Upper lobe of left lung (tissue), 6 donors: Measurements from ENCODE around the gene PRKN. TPM values are rescaled to one million over a fixed set of nuclear protein-coding genes. Genes with fewer than 3 reads are reported as not detected.

Experiments
- ATAC-seq, 2 donors: fragments of 200-7000 bp; cut with Tn5 transposase; one replicate each; pipeline ENCODE4 v1.9.1; 2022; ENCODE audit warnings: mild to moderate bottlenecking in 2 of 2, moderate library complexity in 2 of 2; ENCODE audit not compliant: low FRiP score in 2 of 2
- DNase-seq, 2 donors: peaks; one replicate each; pipeline ENCODE4 v3.0.0-alpha.2; 2019 to 2020
- H3K27ac ChIP-seq, 4 donors: fragments of 200-600 bp; sonication (generic); one replicate each; pipeline ENCODE4 v1.5.1; 2016 to 2019
- H3K27me3 ChIP-seq, 4 donors: fragments of 200-600 bp; sonication (generic); one replicate each; pipeline ENCODE4 v1.5.1; 2017 to 2019
- H3K36me3 ChIP-seq, 4 donors: fragments of 200-600 bp; sonication (generic); one replicate each; pipeline ENCODE4 v1.5.1; 2016 to 2019
- H3K4me1 ChIP-seq, 4 donors: fragments of 200-600 bp; sonication (generic); one replicate each; pipeline ENCODE4 v1.5.1; 2018 to 2019
- H3K4me3 ChIP-seq, 4 donors: fragments of 200-600 bp; sonication (generic); one replicate each; pipeline ENCODE4 v1.5.1; 2017 to 2019; ENCODE audit warnings: mild to moderate bottlenecking in 2 of 4, moderate library complexity in 1 of 4
- H3K9me3 ChIP-seq, 4 donors: fragments of 200-600 bp; sonication (generic); one replicate each; pipeline ENCODE4 v1.5.1; 2018 to 2019
- CTCF ChIP-seq, 6 experiments: fragments of 450-650 bp in 4 of 6; fragments of 200-600 bp in 2 of 6; sonication (generic) in 2 of 6; IDR thresholded peaks; one replicate each; pipeline ENCODE4 v1.5.1; 2016 to 2019; ENCODE audit warnings: antibody characterized with exemption in 6 of 6
- EP300 ChIP-seq, 4 donors: sonication (generic); formaldehyde crosslinking; IDR thresholded peaks; one replicate each; pipeline ENCODE4 v1.5.1; 2017; ENCODE audit warnings: antibody characterized with exemption in 4 of 4, control low read depth in 2 of 4
- POLR2A ChIP-seq, 4 donors: fragments of 450-650 bp; IDR thresholded peaks; one replicate each; pipeline ENCODE4 v1.5.1; 2016 to 2017; ENCODE audit warnings: antibody characterized with exemption in 4 of 4, mild to moderate bottlenecking in 2 of 4
- POLR2AphosphoS5 ChIP-seq, 2 donors: sonication (generic); formaldehyde crosslinking; IDR thresholded peaks; one replicate each; pipeline ENCODE4 v1.5.1; 2017; ENCODE audit warnings: antibody characterized with exemption in 2 of 2
- WGBS, 2 donors: methylation state at CpG; one replicate each; pipeline ENCODE4 v1.1.5; 2017 to 2018; 5-methylcytosine and 5-hydroxymethylcytosine counted together
- total RNA-seq, 6 donors: library from RNA; depleted of rRNA in 4 of 6; stranded (reverse); fragments of >200 nt in 4 of 6; gene quantifications; one replicate each; pipeline versions ENCODE4 v1.1.0 to v1.2.1, GENCODE V29; 2016 to 2021
- donor health status: DM: no; HTN: no; CAD: no; lungs with moderate emphysema.
- donor health status: DM: no; HTN: yes; CAD: no; lungs with severe emphysema.

The PRKN gene
- total RNA-seq, 6 donors from 2014 or later: 2.7 to 29.3 (median 5.5) TPM

DNA sequence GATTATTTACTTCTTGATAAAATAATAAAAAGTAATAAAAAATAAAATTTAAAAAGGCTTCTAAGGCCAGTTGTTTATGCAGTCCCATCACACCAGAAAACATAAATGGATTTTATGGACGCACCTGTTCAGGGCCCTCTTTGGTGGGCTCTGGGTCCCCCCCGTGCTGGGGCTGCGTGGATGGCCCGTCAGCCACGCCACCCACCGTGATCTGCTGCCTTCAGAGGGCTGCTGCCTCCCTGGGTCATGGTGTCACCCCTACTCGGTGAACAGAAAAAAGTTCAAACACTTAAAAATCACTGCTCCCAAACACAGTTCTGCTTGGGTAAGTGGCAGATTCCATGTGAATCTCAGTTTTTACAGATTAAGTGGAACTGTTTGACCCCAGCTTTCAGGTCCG lies 1006.1 kb downstream of the PRKN start:
- DNase-seq (peak in 1 of 2 donors; percentile 27), ATAC-seq (no peak)
- H3K27me3 ChIP-seq: no peaks in the 10 kb centered on the region
- no peak overlapping the region for H3K4me3 ChIP-seq
- no peaks in the 10 kb centered on the region for H3K36me3 ChIP-seq
- no peaks in the 10 kb centered on the region for H3K9me3 ChIP-seq
- no peak overlapping the region for H3K27ac ChIP-seq
- no peaks in the 10 kb centered on the region for H3K4me1 ChIP-seq
- no peak for TF ChIP-seq POLR2A (IDR thresholded peaks at IDR 0.05)
- TF ChIP-seq CTCF (IDR thresholded peaks at IDR 0.05): no peak
- TF ChIP-seq EP300 (IDR thresholded peaks at IDR 0.05): no peak
- no peak for TF ChIP-seq POLR2AphosphoS5 (IDR thresholded peaks at IDR 0.05)
- 69 to 74% methylated on average over 8 of the region's 8 CpGs for WGBS, 2 donors

- no peaks in the 10 kb centered on the region for H3K9me3 ChIP-seq
- H3K27me3 ChIP-seq: no peaks in the 10 kb centered on the region
- ATAC-seq (no peak), DNase-seq (no peak)
- WGBS, 2 donors: 63 to 66% methylated on average over 3 of the region's 3 CpGs
- H3K27ac ChIP-seq: no peak overlapping the region
- H3K4me3 ChIP-seq: no peak overlapping the region
- no peak for TF ChIP-seq POLR2AphosphoS5 (IDR thresholded peaks at IDR 0.05)
- TF ChIP-seq EP300 (IDR thresholded peaks at IDR 0.05): no peak
- TF ChIP-seq CTCF (IDR thresholded peaks at IDR 0.05): no peak
- TF ChIP-seq POLR2A (IDR thresholded peaks at IDR 0.05): no peak
- H3K4me1 ChIP-seq: no peaks in the 10 kb centered on the region
- H3K36me3 ChIP-seq: no peaks in the 10 kb centered on the region
Observed at GRCh38 chr6:161716176-161716575, 1011.4 kb downstream of the PRKN start.

GRCh38 chr6:161711938-161712337 lies 1015.6 kb downstream of the PRKN start:
- DNase-seq (no peak), ATAC-seq (no peak)
- no peaks in the 10 kb centered on the region for H3K9me3 ChIP-seq
- WGBS, 2 donors: 96 to 100% methylated on average over 1 of the region's 1 CpG
- no peaks in the 10 kb centered on the region for H3K36me3 ChIP-seq
- no peak overlapping the region for H3K4me3 ChIP-seq
- no peaks in the 10 kb centered on the region for H3K27me3 ChIP-seq
- no peak for TF ChIP-seq POLR2A (IDR thresholded peaks at IDR 0.05)
- no peak for TF ChIP-seq CTCF (IDR thresholded peaks at IDR 0.05)
- TF ChIP-seq EP300 (IDR thresholded peaks at IDR 0.05): no peak
- TF ChIP-seq POLR2AphosphoS5 (IDR thresholded peaks at IDR 0.05): no peak
- H3K27ac ChIP-seq: no peak overlapping the region
- H3K4me1 ChIP-seq: no peaks in the 10 kb centered on the region

DNA sequence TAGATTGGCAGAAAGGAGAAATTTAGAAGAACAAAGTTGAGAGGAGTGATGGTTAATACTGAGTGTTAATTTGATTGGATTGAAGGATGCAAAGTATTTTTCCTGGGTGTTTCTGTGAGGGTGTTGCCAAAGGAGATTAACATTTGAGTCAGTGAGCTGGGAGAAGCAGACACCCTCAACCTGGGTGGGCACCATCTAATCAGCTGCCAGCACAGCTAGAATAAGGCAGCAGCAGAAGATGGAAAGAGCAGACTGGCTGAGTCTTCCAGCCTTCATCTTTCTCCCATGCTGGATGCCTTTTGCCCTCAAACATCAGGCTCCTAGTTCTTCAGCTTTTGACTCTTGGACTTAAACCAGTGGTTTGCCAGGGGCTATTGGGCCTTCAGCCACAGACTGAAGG lies 1016.1 kb downstream of the PRKN start:
- Histone ChIP-seq H3K4me1 (no peaks in the 10 kb centered on the region), H3K36me3 (no peaks in the 10 kb centered on the region), H3K4me3 (no peak overlapping the region), H3K27ac (no peak overlapping the region), H3K9me3 (no peaks in the 10 kb centered on the region), H3K27me3 (no peaks in the 10 kb centered on the region)
- TF ChIP-seq CTCF (IDR thresholded peaks at IDR 0.05): no peak
- TF ChIP-seq POLR2A (IDR thresholded peaks at IDR 0.05): no peak
- TF ChIP-seq EP300 (IDR thresholded peaks at IDR 0.05): no peak
- DNase-seq (no peak), ATAC-seq (no peak)

DNA sequence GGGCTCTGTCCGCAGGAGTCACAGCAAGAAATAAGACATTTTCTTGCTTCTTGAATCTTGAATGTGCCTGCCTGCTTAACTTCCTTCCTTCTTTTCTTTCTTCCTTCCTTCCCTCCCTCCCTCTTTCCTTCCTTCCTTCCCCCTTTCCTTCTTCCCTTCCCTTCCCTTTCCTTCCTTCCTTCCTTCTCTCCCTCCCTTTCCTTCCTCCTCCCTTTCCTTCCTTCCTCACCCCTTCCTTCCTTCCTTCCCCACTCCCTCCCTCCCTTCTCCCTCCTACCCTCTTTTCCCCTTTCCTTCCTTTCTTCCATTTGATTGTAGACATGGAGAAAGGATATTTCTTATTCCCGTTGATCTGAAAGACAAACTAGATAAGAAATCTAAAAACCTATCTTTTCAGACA lies 1016.9 kb downstream of the PRKN start:
- ATAC-seq (no peak), DNase-seq (no peak)
- no peaks in the 10 kb centered on the region for H3K4me1 ChIP-seq
- 85 to 89% methylated on average over 2 of the region's 2 CpGs for WGBS, 2 donors
- H3K9me3 ChIP-seq: no peaks in the 10 kb centered on the region
- H3K27me3 ChIP-seq: no peaks in the 10 kb centered on the region
- TF ChIP-seq POLR2AphosphoS5 (IDR thresholded peaks at IDR 0.05) (no peak), EP300 (IDR thresholded peaks at IDR 0.05) (no peak), POLR2A (IDR thresholded peaks at IDR 0.05) (no peak), CTCF (IDR thresholded peaks at IDR 0.05) (no peak)
- H3K4me3 ChIP-seq: no peak overlapping the region
- H3K36me3 ChIP-seq: no peaks in the 10 kb centered on the region
- no peak overlapping the region for H3K27ac ChIP-seq
